GM19023 (cell line): ENCODE data around the gene AADAT.
"Not testable (repeated sequence)": the region's sequence is repeated elsewhere in the genome, so short reads cannot be mapped to it uniquely, and the experiment has no call there.

Experiments used
- ATAC-seq: cut with Tn5 transposase; IDR thresholded peaks from one replicate; pipeline ENCODE4 v1.9.1; 2021; ENCODE audit warnings: mild to moderate bottlenecking, moderate library complexity; ENCODE audit not compliant: unreplicated experiment

AADAT gene

DNA sequence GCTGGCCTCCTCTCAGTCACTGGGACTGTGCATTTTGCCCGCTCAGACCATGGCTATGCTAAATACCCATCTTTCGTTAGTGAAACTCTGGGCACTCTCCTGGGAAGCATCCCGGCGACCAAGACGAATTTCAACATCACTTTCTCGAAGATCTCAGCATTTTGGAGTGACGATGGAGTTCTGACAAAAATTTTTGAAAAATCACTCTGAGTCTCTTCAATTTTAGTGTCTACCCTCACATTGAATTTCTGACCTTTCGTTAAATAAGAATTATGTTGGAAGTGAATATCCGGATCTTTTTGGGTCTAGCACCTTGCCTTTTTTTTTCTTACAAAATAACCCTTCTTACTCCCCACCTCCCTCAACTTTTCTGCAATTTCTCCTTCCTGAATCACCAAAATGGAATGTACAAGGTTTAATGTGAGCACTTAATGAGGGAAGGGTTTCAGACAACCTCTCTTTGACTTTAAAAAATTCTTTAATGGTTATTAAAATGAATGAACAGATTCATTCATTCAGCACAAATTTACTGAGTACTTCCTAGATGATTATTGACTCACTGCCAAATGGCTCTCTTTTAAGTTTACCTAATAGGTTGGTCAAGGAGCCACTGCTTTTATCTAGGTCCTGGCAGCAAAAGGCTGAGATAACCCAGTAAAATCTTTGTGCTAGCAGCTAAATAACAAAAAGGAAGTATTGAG is 746 bp upstream of the AADAT start:
- no peak for ATAC-seq

DNA sequence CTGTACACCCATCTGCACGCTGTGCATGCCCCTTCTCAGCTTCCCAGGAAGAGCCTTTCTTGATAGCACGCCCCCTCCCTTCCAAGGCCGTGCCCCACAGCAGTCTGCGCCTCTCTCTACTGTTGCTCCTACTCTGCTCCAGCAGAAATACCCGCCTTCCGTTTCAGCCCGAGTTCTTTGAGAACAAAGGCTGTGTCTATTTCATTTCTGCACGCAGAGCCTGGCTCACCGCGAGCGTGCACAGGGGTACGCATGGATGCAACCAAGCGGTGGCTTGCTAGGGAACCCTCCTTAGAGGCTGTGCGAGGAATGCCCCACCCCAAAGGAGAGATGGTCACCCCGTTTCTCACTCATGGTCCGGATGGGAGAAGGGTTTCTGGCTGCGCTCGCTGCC is 485 bp downstream of the AADAT start:
- ATAC-seq = no peak

- no peak for ATAC-seq
These were observed 1.0 kb downstream of the AADAT start for GRCh38 chr4:170088716-170089115.

DNA sequence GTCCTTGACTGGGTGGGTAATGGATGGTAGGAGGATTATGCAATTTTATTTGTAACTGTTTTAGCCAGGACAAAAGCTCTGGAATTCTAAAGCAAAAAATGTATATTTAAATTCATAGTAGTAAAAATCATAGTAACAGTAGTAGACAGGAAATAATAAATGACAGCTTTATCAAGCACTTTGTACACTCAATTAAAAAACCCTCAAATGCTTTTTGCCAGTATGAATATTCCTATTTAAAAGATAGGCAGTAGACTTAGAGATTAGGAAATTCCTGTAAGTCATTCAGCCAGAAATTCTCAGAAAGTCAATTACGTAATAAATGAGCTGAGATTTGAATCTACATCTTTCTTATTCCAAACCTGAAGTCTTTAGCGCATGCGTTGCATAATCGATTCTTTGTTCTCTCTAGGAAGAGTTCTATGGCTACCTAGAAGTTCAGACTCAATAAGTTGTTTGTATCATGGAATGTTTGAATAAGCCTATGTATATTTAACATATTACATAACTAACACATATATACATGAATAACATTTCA is 2.5 kb downstream of the AADAT start:
- no peak for ATAC-seq

- ATAC-seq = no peak
These were observed 6.2 kb downstream of the AADAT start for GRCh38 chr4:170083541-170083940.

- ATAC-seq = no peak
These were observed 9.3 kb downstream of the AADAT start for GRCh38 chr4:170080496-170080895.

DNA sequence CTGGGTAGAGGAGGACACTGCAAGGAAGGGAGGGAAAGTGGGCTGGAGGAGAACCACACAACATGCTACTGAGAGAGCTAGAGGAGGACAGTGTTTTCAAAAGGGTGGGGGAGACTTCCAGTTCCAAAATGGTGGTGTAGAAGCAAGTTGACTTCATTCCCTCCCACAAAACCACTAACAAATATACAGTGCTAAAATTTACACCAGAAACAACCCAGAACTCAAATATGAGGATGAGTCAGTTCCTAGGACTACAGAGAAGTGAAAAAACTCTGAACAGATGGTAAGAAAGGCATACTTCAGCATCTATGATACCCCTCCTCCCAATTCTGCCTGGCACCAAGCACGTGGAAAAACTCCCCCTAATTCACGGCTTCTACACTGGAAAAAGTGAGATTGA is 9.8 kb downstream of the AADAT start:
- ATAC-seq = no peak

- no peak for ATAC-seq
These were observed 18.6 kb downstream of the AADAT start for GRCh38 chr4:170071196-170071595.

- no peak for ATAC-seq
These were observed 21.2 kb downstream of the AADAT start for GRCh38 chr4:170068438-170069128.

DNA sequence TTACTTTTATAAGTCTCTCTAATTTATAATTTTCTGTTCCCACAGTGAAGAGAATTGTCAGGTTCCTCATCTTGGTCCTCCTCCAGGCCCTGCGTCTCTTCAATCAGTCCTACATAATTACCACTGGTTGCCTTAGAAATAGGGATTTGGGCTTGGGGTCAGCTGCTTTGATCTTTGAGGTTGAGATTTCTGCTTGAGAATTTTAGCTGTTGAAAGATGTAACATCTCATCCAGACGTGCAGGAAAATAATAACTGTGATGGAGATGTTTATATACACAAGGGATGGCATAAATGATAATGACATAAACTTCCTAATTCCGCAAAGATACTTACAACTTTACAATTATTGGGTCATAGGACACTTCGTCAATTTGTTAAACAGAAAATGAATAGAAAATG is 30.3 kb downstream of the AADAT start:
- no peak for ATAC-seq

- ATAC-seq = no peak
These were observed 30.9 kb downstream of the AADAT start for GRCh38 chr4:170058826-170059225.

DNA sequence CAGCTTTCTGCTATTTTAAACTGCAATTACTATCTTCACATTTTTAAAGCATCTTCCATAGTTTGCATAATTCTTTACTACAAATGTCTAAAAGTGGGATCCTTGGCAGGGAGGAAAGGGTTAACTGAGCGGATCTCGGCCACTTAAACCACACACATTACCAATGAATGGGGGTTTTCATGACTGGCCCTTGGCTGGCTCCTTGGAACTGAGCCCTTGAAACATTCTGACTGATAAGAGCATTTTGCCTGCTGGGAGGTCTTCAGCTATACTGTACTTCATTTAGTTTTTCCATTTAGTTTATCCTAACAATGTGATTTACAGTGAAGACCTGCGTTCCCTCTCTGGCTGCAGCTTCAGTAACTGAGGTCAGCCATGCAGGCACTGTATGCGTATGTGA is 31.9 kb downstream of the AADAT start:
- no peak for ATAC-seq

DNA sequence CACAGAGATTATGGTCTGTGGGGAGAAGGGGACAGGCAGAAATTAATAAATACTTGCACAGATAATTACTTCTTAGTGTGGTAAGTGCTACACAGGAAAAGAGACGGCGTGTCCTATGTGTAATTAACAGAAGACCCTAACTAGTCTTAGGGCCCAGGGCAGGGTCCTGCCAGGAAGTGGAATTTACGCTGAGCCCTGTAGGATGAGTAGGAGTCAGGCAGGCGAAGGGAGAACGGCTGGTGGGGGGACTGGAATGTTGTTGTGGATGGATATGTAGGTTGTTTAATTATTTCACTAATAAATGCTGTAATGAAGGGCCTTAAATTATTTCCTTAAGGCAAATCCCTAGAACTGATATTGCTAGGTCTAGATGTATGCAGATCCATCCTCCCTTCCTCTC is 36.8 kb downstream of the AADAT start:
- ATAC-seq = no peak

- ATAC-seq = no peak
These were observed 38.4 kb downstream of the AADAT start for GRCh38 chr4:170051402-170051801.

DNA sequence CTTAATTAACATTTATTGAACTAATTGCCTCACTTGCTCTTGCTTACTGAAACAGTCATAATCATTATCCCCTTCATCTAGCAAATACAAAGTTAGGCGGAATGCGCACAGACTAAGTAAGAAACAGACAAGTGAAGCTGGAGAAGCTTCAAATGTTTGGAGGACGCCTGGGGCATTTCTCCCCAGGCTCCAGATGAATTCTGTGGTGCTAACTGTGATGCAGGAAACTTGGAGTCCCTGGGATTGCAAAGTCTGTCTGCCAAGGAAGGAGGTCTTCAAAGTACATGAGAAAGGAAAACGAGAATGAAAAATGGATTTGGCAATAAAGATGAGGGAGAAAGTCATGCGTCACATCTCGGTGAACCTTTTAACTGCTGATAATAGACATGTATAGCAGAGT is 40.0 kb downstream of the AADAT start:
- no peak for ATAC-seq

DNA sequence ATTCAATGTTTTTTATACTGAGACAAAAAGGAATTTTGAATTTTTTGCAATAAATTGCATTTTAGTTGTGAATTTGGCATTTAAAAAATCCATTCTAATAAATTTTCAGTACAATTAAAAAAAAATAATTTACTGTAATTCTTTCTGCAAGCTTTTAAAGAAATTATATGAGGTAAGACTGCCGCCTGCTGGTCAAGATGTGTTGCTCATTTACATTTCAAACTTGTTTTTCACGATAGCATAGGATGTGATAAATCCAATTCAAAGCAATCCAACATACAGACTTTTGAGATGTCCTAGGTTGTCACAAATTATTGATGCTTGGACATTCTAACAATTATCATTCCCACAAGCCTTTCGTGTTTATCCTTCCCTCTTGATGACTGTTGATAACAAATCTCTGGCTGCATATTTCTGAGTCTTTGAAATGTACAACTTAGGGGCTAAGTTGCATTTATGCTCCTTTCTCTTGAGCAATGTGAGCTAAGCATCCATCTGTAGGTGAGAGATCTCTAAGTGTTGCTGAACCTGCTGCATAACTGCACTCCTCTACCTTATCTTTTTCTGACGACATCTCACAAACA is 41.9 kb downstream of the AADAT start:
- no peak for ATAC-seq

GRCh38 chr4:170046156-170046555 is 43.6 kb downstream of the AADAT start:
- not testable (repeated sequence) for ATAC-seq

GRCh38 chr4:170040031-170040680 is 49.6 kb downstream of the AADAT start:
- no peak for ATAC-seq

DNA sequence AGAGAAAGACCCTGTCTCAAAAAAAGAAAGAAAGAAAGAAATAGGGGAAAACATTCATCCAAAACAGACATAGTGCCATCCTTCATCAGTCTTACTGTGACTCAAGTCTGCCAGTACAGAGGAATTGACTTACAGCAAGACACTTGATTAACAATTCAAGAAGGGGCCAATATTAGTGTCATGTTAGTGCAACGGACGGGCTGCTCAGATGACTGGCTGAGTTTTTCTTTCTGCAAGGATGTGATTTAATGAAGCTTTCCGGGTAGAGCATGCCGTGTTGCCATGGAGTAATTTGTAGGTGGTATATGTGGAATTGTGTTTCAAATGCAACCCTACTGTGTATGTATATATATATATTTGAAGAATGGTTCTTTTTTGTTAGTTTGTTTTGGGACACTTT is 51.0 kb downstream of the AADAT start:
- no peak for ATAC-seq

- no peak for ATAC-seq
These were observed 51.5 kb downstream of the AADAT start for GRCh38 chr4:170038232-170038631.

- ATAC-seq = no peak
These were observed 52.3 kb downstream of the AADAT start for GRCh38 chr4:170037481-170037880.

- no peak for ATAC-seq
These were observed 53.9 kb downstream of the AADAT start for GRCh38 chr4:170035845-170036244.
